GM12872 (cell line): ENCODE measurements around the gene MRGPRX2.

Source experiments
- TF ChIP-seq, protein P1 (sequence below): IDR thresholded peaks from 3 replicates; pipeline ENCODE4 v1.5.1; 2011; ENCODE audit warnings: low read depth, mild to moderate bottlenecking, low read length, moderate library complexity; ENCODE audit not compliant: insufficient read depth

The MRGPRX2 gene

DNA sequence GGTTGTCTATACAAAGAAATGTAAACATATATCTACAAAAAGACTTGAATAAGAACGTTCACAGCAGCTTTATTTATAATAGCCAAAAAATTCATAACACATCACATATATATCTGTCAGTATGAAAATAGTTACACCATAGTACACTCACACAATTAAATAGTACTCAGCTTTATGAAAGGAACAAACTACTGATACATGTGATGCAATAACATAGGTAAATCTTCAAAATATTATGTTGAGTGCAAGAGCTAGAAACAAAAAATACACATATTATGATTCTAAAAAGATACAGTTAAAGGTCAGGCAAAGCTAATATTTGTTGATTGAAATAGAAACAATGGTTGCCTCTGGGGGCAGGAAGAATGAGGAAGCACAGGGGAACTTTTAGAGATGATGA is 6.6 kb downstream of the MRGPRX2 start:
- TF ChIP-seq, protein P1, sequence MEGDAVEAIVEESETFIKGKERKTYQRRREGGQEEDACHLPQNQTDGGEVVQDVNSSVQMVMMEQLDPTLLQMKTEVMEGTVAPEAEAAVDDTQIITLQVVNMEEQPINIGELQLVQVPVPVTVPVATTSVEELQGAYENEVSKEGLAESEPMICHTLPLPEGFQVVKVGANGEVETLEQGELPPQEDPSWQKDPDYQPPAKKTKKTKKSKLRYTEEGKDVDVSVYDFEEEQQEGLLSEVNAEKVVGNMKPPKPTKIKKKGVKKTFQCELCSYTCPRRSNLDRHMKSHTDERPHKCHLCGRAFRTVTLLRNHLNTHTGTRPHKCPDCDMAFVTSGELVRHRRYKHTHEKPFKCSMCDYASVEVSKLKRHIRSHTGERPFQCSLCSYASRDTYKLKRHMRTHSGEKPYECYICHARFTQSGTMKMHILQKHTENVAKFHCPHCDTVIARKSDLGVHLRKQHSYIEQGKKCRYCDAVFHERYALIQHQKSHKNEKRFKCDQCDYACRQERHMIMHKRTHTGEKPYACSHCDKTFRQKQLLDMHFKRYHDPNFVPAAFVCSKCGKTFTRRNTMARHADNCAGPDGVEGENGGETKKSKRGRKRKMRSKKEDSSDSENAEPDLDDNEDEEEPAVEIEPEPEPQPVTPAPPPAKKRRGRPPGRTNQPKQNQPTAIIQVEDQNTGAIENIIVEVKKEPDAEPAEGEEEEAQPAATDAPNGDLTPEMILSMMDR: no peak

DNA sequence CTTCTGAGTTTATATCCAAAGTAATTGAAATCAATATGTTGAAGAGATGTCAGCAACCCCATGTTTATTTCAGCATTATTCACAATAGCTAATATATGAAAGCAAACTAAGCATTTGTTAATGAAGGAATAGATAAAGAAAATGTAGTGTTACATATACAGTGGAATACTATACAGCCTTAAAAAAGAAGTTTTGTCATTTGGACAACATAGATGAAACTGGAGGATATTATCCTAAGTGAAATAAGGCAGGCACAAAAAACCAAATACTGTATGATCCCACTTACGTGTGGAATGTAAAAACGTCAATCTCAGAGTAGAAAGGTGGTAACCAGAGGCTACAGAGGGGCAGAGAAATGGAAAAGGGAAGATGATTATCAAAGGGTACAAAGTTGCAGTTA is 10.2 kb downstream of the MRGPRX2 start:
- TF ChIP-seq, protein P1: no peak

DNA sequence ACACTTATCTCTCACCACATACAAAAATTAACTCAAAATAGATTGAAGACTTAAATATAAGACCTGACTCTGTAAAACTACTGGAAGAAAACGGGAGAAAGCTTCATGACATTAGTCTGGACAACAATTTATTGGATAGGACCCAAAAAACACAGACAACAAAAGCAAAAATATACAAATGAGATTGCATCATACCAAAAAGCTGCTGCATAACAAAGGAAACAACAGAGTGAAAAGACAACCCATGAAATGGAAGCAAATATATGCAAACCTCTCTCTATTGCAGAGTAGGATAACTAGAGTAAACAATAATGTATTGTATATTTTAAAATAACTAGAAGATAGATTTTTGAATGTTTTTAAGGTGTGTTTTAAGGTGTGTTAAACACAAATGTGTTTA is 11.2 kb downstream of the MRGPRX2 start:
- TF ChIP-seq, protein P1: no peak

DNA sequence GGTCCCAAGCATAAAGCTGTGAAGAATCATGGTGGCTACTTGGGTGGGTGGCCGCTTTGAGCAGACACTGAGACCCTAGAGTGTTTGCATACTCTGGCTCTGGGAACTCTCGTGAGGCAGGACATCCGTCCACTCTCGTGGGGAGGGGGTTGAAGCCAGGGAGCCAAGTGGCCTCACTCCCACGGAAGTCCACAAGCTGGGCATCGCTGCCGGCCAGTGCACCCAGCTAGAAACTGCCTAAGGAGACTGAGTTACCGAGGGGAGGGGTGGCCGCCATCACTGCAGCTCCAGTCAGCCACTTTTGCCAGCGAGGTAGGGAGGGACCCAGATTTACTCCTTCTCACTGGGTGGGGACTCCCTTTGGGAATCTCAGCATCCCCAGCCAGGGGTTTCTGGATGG is 20.5 kb downstream of the MRGPRX2 start:
- TF ChIP-seq, protein P1: no peak

DNA sequence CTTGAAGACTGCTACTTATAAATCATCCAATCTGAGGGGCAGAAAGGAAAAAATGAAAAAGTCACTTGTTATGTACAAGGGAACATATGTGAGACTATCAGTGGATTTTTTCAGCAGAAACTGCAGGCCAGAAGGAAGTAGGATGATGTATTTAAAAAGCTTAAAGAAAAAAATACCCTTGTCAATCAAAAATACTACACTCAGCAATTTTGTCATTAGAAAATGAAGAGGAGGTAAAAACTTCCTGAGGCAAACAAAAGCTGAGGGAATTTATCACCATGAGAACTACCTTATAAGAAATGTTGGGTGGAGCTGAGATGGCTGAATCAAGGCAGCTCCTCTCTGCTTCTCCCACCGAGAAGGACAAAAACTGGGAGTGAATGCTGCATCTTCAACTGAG is 21.1 kb downstream of the MRGPRX2 start:
- TF ChIP-seq, protein P1: no peak

DNA sequence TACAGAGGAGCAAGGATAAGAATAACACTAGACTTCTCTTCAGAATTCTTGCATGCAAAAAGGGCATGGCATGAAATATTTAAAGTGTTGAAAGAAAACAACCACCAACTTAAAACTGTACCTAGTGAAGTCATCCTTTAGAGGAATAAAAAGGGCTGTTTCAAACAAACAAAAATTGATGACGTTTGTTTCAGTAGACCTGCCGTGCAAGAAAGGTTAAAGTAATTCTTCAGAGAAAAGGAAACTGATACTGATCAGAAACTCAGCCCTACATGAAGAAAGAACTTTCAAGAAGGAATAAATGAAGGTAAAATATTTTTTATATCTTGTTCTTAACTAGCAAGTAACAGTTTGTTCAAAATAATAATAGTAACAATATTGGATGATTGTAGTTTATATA is 27.5 kb downstream of the MRGPRX2 start:
- TF ChIP-seq, protein P1: no peak

DNA sequence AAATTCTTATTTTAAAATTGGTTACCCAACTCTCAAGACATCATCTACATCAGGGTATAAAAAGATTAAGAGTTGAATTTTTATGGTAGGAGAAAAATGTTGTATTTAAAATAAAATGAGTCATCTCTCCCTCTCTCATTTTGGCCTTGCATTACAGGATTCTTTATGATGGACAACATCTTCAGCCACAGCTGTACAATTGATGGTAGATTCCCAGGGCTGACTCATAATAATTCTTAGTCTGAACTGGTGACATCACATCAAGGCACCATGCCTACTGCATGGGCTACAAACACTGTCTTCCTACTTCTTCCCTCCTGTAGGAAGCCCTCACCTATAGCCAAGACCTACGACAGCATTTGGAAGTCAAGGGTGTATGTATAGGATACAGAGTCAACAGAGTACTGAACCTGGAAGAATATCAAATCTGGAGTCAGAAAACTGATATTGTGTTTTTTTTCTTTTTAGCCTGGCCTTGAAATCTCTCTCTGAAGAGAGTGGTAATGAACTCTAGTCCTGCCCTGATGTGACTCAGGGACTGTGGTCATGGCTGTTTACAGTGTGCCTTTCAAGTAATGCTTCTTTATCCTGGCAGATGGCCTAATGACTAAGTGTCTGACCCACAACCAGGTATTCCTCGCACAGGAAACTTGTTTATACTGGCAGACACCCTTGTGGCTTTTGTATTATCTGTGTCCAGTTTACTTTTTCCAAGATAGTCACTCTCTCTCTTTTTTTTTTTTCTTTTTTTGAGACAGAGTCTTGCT is 32.5 kb downstream of the MRGPRX2 start:
- TF ChIP-seq, protein P1: no peak
